Duodenal mucosa (tissue), 2 donors: Measurements from ENCODE around the gene YARS1.
"Not testable (repeated sequence)": the region's sequence is repeated elsewhere in the genome, so short reads cannot be mapped to it uniquely, and the experiment has no call there.

ENCODE experiments used
- H3K27ac ChIP-seq: one replicate; pipeline ENCODE4 v1.7.0; 2013; ENCODE audit warnings: low read depth, low read length
- H3K27me3 ChIP-seq, 2 donors: one replicate each; pipeline ENCODE4 v1.7.0; 2013; ENCODE audit warnings: low read length in 2 of 2, control low read depth in 1 of 2; ENCODE audit not compliant: insufficient read depth in 2 of 2, control insufficient read depth in 1 of 2
- H3K36me3 ChIP-seq, 2 donors: one replicate each; pipeline ENCODE4 v1.7.0; 2013; ENCODE audit warnings: low read length in 2 of 2, control low read depth in 1 of 2; ENCODE audit not compliant: insufficient read depth in 2 of 2, control insufficient read depth in 1 of 2
- H3K4me1 ChIP-seq, 2 donors: one replicate each; pipeline ENCODE4 v1.7.0; 2013; ENCODE audit warnings: low read length in 2 of 2, control low read depth in 1 of 2; ENCODE audit not compliant: insufficient read depth in 2 of 2, control insufficient read depth in 1 of 2
- H3K4me3 ChIP-seq, 2 donors: one replicate each; pipeline ENCODE4 v1.7.0; 2013; ENCODE audit warnings: low read length in 2 of 2, low read depth in 1 of 2
- H3K9ac ChIP-seq, 2 donors: one replicate each; pipeline ENCODE4 v1.7.0; 2013; ENCODE audit warnings: low read length in 2 of 2, low read depth in 1 of 2
- H3K9me3 ChIP-seq, 2 donors: one replicate each; pipeline ENCODE4 v1.7.0; 2013; ENCODE audit warnings: low read length in 2 of 2, control low read depth in 1 of 2; ENCODE audit not compliant: control insufficient read depth in 1 of 2

The YARS1 gene

GRCh38 chr1:32798679-32799416 is 18.3 kb downstream of the YARS1 start:
- H3K27me3 ChIP-seq, result no peaks in the 10 kb centered on the region
- no peak overlapping the region for H3K4me3 ChIP-seq
- H3K36me3 ChIP-seq, result peaks cover 5 to 30% of the 10 kb centered on the region in 2 donors
- H3K4me1 ChIP-seq, result no peaks in the 10 kb centered on the region
- no peak overlapping the region for H3K9ac ChIP-seq
- H3K27ac ChIP-seq, result no peak overlapping the region
- no peaks in the 10 kb centered on the region for H3K9me3 ChIP-seq

GRCh38 chr1:32798191-32798590 is 19.0 kb downstream of the YARS1 start:
- Histone ChIP-seq H3K9ac (no peak overlapping the region), H3K27ac (no peak overlapping the region), H3K36me3 (peaks cover 5 to 27% of the 10 kb centered on the region in 2 donors), H3K9me3 (no peaks in the 10 kb centered on the region), H3K4me3 (no peak overlapping the region), H3K27me3 (no peaks in the 10 kb centered on the region), H3K4me1 (no peaks in the 10 kb centered on the region)

GRCh38 chr1:32797456-32797855 is 19.7 kb downstream of the YARS1 start:
- Histone ChIP-seq H3K9me3 (no peaks in the 10 kb centered on the region), H3K36me3 (peaks cover 5 to 27% of the 10 kb centered on the region in 2 donors), H3K9ac (no peak overlapping the region), H3K27ac (no peak overlapping the region), H3K4me1 (no peaks in the 10 kb centered on the region), H3K4me3 (no peak overlapping the region), H3K27me3 (no peaks in the 10 kb centered on the region)

GRCh38 chr1:32795763-32796162 is 21.4 kb downstream of the YARS1 start:
- H3K4me3 ChIP-seq, H3K4me1 ChIP-seq, H3K9ac ChIP-seq, H3K27ac ChIP-seq, H3K27me3 ChIP-seq, H3K9me3 ChIP-seq: not testable (repeated sequence)
- peaks cover 13 to 33% of the 10 kb centered on the region in 2 donors for H3K36me3 ChIP-seq

GRCh38 chr1:32791881-32792280 is 25.3 kb downstream of the YARS1 start:
- H3K36me3 ChIP-seq, result peaks cover 9 to 32% of the 10 kb centered on the region in 2 donors
- H3K27me3 ChIP-seq, result no peaks in the 10 kb centered on the region
- no peaks in the 10 kb centered on the region for H3K4me1 ChIP-seq
- no peak overlapping the region for H3K9ac ChIP-seq
- no peak overlapping the region for H3K27ac ChIP-seq
- no peaks in the 10 kb centered on the region for H3K9me3 ChIP-seq
- H3K4me3 ChIP-seq, result no peak overlapping the region

- not testable (repeated sequence) for H3K4me3 ChIP-seq, H3K4me1 ChIP-seq, H3K27me3 ChIP-seq, H3K9ac ChIP-seq, H3K27ac ChIP-seq, H3K9me3 ChIP-seq
- H3K36me3 ChIP-seq, result peaks cover 20 to 49% of the 10 kb centered on the region in 2 donors
Measured at GRCh38 chr1:32789356-32789755, 27.8 kb downstream of the YARS1 start.

- H3K4me1 ChIP-seq, result no peaks in the 10 kb centered on the region
- H3K36me3 ChIP-seq, result peaks cover 28 to 64% of the 10 kb centered on the region in 2 donors
- H3K4me3 ChIP-seq, result no peak overlapping the region
- H3K9me3 ChIP-seq, result no peaks in the 10 kb centered on the region
- H3K9ac ChIP-seq, result no peak overlapping the region
- H3K27ac ChIP-seq, result no peak overlapping the region
- H3K27me3 ChIP-seq, result no peaks in the 10 kb centered on the region
Measured at GRCh38 chr1:32786856-32787255, 30.3 kb downstream of the YARS1 start.

- H3K36me3 ChIP-seq, result peaks cover 34 to 72% of the 10 kb centered on the region in 2 donors
Measured at GRCh38 chr1:32784817-32785216, 32.3 kb downstream of the YARS1 start.

GRCh38 chr1:32783851-32784250 is 33.3 kb downstream of the YARS1 start:
- Histone ChIP-seq H3K4me1 (no peaks in the 10 kb centered on the region), H3K9ac (no peak overlapping the region), H3K9me3 (no peaks in the 10 kb centered on the region), H3K27me3 (no peaks in the 10 kb centered on the region), H3K27ac (no peak overlapping the region), H3K36me3 (peaks cover 34 to 76% of the 10 kb centered on the region in 2 donors), H3K4me3 (no peak overlapping the region)

More at GRCh38 chr1:32784817-32785216, 32.3 kb downstream of the YARS1 start:
- Histone ChIP-seq H3K4me3 (no peak overlapping the region), H3K27ac (no peak overlapping the region), H3K4me1 (no peaks in the 10 kb centered on the region), H3K9me3 (no peaks in the 10 kb centered on the region), H3K27me3 (no peaks in the 10 kb centered on the region), H3K9ac (no peak overlapping the region)

- Histone ChIP-seq H3K9me3 (no peaks in the 10 kb centered on the region), H3K9ac (no peak overlapping the region), H3K4me1 (no peaks in the 10 kb centered on the region), H3K36me3 (peaks cover 39 to 83% of the 10 kb centered on the region in 2 donors), H3K27me3 (no peaks in the 10 kb centered on the region), H3K4me3 (no peak overlapping the region), H3K27ac (no peak overlapping the region)
Measured at GRCh38 chr1:32782086-32782485, 35.1 kb downstream of the YARS1 start.
